ENCODE data around the gene YWHAB. TPM values are rescaled to one million over a fixed set of nuclear protein-coding genes. Genes with fewer than 3 reads are reported as not detected.

YWHAB gene
- total and polyA plus RNA-seq, 10 of the 15 experiments (the other 5 are each of a cell fraction or from before 2014, with no cell fraction given) = 63.5 to 323 (median 144) TPM

- TF ChIP-seq IRF3 (IDR thresholded peaks at IDR 0.05) = no peak
- no peak for TF ChIP-seq EGR1 (IDR thresholded peaks at IDR 0.05; ENCODE audit: borderline replicate concordance in 1 of 2, low read depth in 2 of 2, low read length in 2 of 2)
- no peak for TF ChIP-seq CUX1 (IDR thresholded peaks at IDR 0.05; ENCODE audit: insufficient replicate concordance, low read depth, low read length)
- TF ChIP-seq E4F1 (IDR thresholded peaks at IDR 0.05; ENCODE audit: borderline replicate concordance, partially characterized antibody) = no peak
- no peak for TF ChIP-seq MYB (IDR thresholded peaks at IDR 0.05; ENCODE audit: borderline replicate concordance, low read depth, low read length)
- TF ChIP-seq JUNB (IDR thresholded peaks at IDR 0.05) = no peak
- no peak for TF ChIP-seq SIX5 (IDR thresholded peaks at IDR 0.05; ENCODE audit: low read depth, low read length, severe bottlenecking)
These were observed 35.8 kb upstream of the YWHAB start (continued) for GRCh38 chr20:44849703-44850102.
